K562 (cell line): ENCODE data around the gene LRRC74B. TPM values are rescaled to one million over a fixed set of nuclear protein-coding genes. Genes with fewer than 3 reads are reported as not detected.

Experiments used
- CREB5 ChIP-seq: fragments of 250-450 bp; sonication (Bioruptor Pico); IDR thresholded peaks from 2 replicates; pipeline ENCODE4 v1.5.0; 2020; ENCODE audit warnings: mild to moderate bottlenecking
- EHMT2 ChIP-seq: fragments of 450-650 bp; IDR thresholded peaks from 2 replicates; pipeline ENCODE4 v1.6.1; 2018; ENCODE audit warnings: antibody characterized with exemption
- ESRRB ChIP-seq: fragments of 250-450 bp; sonication (Bioruptor Pico); IDR thresholded peaks from 2 replicates; pipeline ENCODE4 v1.5.0; 2020; ENCODE audit warnings: mild to moderate bottlenecking, moderate library complexity, borderline replicate concordance
- KLF6 ChIP-seq: fragments of 250-450 bp; sonication (Bioruptor Pico); IDR thresholded peaks from 2 replicates; pipeline ENCODE4 v1.4.0; 2020; ENCODE audit warnings: mild to moderate bottlenecking, moderate library complexity, borderline replicate concordance
- MIER1 ChIP-seq: fragments of 450-650 bp; IDR thresholded peaks from 2 replicates; pipeline ENCODE4 v1.6.1; 2016; ENCODE audit warnings: antibody characterized with exemption, mild to moderate bottlenecking, low read depth
- MYC ChIP-seq, 2 experiments: fragments of 250-450 bp in 1 of 2; sonication (Bioruptor Pico) in 1 of 2; IDR thresholded peaks; 2 replicates each; pipeline versions ENCODE4 v1.5.1 to v1.6.1; 2012 to 2021; ENCODE audit warnings: low read depth in 2 of 2, borderline replicate concordance in 1 of 2, improper control_type of control experiment in 1 of 2, low read length in 1 of 2, mild to moderate bottlenecking in 1 of 2, moderate library complexity in 1 of 2
- NR2C2 ChIP-seq, 2 experiments: fragments of 200-800 bp in 1 of 2; sonication (Bioruptor generic) in 1 of 2; sonication (generic) in 1 of 2; formaldehyde crosslinking in 1 of 2; IDR thresholded peaks; 2 replicates each; pipeline versions ENCODE4 v1.6.1 to v1.8.0; 2016 to 2022; ENCODE audit warnings: mild to moderate bottlenecking in 1 of 2, missing compliant biosample characterization in 1 of 2, missing genetic modification characterization in 1 of 2, missing genetic modification reagents in 1 of 2
- PYGO2 ChIP-seq: fragments of 450-650 bp; IDR thresholded peaks from 2 replicates; pipeline ENCODE4 v1.6.1; 2016; ENCODE audit warnings: mild to moderate bottlenecking, missing genetic modification characterization, moderate library complexity, missing compliant biosample characterization
- RBM39 ChIP-seq: fragments of 200-400 bp; formaldehyde crosslinking; optimal IDR thresholded peaks from 2 replicates; pipeline ENCODE3; 2018; ENCODE audit warnings: low read depth, low read length
- SMARCE1 ChIP-seq: fragments of 450-650 bp; IDR thresholded peaks from 2 replicates; pipeline ENCODE4 v1.7.1; 2016; ENCODE audit warnings: mild to moderate bottlenecking
- SNIP1 ChIP-seq: fragments of 450-650 bp; IDR thresholded peaks from 2 replicates; pipeline ENCODE4 v1.7.1; 2017; ENCODE audit warnings: low read depth, mild to moderate bottlenecking
- TBL1XR1 ChIP-seq, 2 experiments: IDR thresholded peaks; 2 replicates each; pipeline ENCODE4 v1.6.1; 2012; ENCODE audit warnings: improper control_type of control experiment in 2 of 2, low read length in 2 of 2, mild to moderate bottlenecking in 1 of 2
- THRB ChIP-seq: fragments of 450-650 bp; formaldehyde crosslinking; conservative IDR thresholded peaks from 2 replicates; pipeline ENCODE4 v1.4.0; 2022; ENCODE audit warnings: mild to moderate bottlenecking, missing genetic modification characterization
- TRIM25 ChIP-seq: fragments of 450-650 bp; IDR thresholded peaks from 2 replicates; pipeline ENCODE4 v1.7.0; 2016; ENCODE audit warnings: borderline replicate concordance
- ZBTB43 ChIP-seq: sonication (generic); formaldehyde crosslinking; IDR thresholded peaks from 2 replicates; pipeline ENCODE4 v1.8.0; 2023; ENCODE audit warnings: mild to moderate bottlenecking, missing genetic modification reagents
- ZC3H4 ChIP-seq: sonication (generic); formaldehyde crosslinking; IDR thresholded peaks from 2 replicates; pipeline ENCODE4 v1.9.0; 2021; ENCODE audit warnings: missing genetic modification reagents, borderline replicate concordance
- ZNF146 ChIP-seq: IDR thresholded peaks from one replicate; pipeline ENCODE4 v1.6.1; 2018; ENCODE audit warnings: missing compliant biosample characterization; ENCODE audit not compliant: unreplicated experiment
- ZNF253 ChIP-seq: fragments of 250-450 bp; sonication (Bioruptor Pico); conservative IDR thresholded peaks from 2 replicates; pipeline ENCODE4 v1.6.1; 2021; ENCODE audit warnings: mild to moderate bottlenecking
- ZNF589 ChIP-seq: fragments of 200-800 bp; sonication (Bioruptor generic); IDR thresholded peaks from 2 replicates; pipeline ENCODE4 v1.6.1; 2016; ENCODE audit warnings: low read depth, missing genetic modification characterization, missing compliant biosample characterization
- ZNF75A ChIP-seq: fragments of 450-650 bp; formaldehyde crosslinking; IDR thresholded peaks from 2 replicates; pipeline ENCODE4 v1.4.0; 2020; ENCODE audit warnings: mild to moderate bottlenecking
- polyA plus RNA-seq, 8 experiments: library from polyadenylated mRNA; depleted of rRNA in 4 of 8; stranded (reverse) in 5 of 8; unstranded in 3 of 8; fragments of >200 nt; fragmentation: Nextera tagmentation in 2 of 8; fragmentation: Illumina TruSeq in 1 of 8; extraction: Ambion mirVana in 2 of 8; extraction: Trizol in 1 of 8; gene quantifications; 2 replicates each; pipeline versions ENCODE4 v1.2.1 to v1.2.3, GENCODE V29; 2011 to 2014; ENCODE audit warnings: inconsistent platforms in 1 of 8, missing spikeins in 1 of 8
- total RNA-seq, 7 experiments: library from RNA; depleted of rRNA in 6 of 7; stranded (reverse); fragments of >200 nt in 6 of 7; fragmentation: Illumina TruSeq in 2 of 7; extraction: Trizol in 2 of 7; gene quantifications; 2 replicates each; pipeline versions ENCODE4 v1.2.1 to v1.2.3, GENCODE V29; 2011 to 2021; ENCODE audit warnings: low replicate concordance in 1 of 7

LRRC74B gene
- total and polyA plus RNA-seq, 9 of the 15 experiments (the other 6 are each of a cell fraction or from before 2014, with no cell fraction given), result not detected

- TF ChIP-seq TRIM25 (no peak), NR2C2 (CRISPR knock-in tag; IDR thresholded peaks at IDR 0.05) (no peak), NR2C2 (tag; IDR thresholded peaks at IDR 0.05) (no peak), ZNF75A (CRISPR knock-in tag) (no peak), MIER1 (no peak), TBL1XR1 (IDR thresholded peaks at IDR 0.05; ENCODE audit: low read length in 2 of 2) (no peak), KLF6 (CRISPR knock-in tag) (peak; percentile 79; the same call in 1 of the 2 replicates), THRB (CRISPR knock-in tag) (no peak), CREB5 (CRISPR knock-in tag) (no peak), ZC3H4 (CRISPR knock-in tag) (0 out of 2 replicates have a peak, but pooled peaks have one; percentile 58), RBM39 (no peak), EHMT2 (peak; percentile 89), SNIP1 (no peak), SMARCE1 (no peak), PYGO2 (tag) (peak; percentile 41; the same call in 1 of the 2 replicates), MYC (IDR thresholded peaks at IDR 0.05; ENCODE audit: low read depth, low read length) (no peak), MYC (CRISPR knock-in tag; IDR thresholded peaks at IDR 0.05; ENCODE audit: borderline replicate concordance, low read depth) (0 out of 2 replicates have a peak, but pooled peaks have one; percentile 36), ZNF253 (CRISPR knock-in tag) (no peak), ZNF146 (CRISPR knock-in tag) (no peak), ZBTB43 (CRISPR knock-in tag) (no peak), ESRRB (CRISPR knock-in tag) (no peak), ZNF589 (CRISPR knock-in tag) (no peak; the same call in 1 of the 2 replicates)
Measured at GRCh38 chr22:21092797-21093554, 47.2 kb downstream of the LRRC74B start (continued).
